Measurements from ENCODE around the gene KHK.

- TF ChIP-seq YY1 (IDR thresholded peaks at IDR 0.05; ENCODE audit: insufficient read depth, insufficient read length) (no peak), SUZ12 (IDR thresholded peaks at IDR 0.05; ENCODE audit: extremely low read depth, insufficient read depth, insufficient read length) (no peak)
Observed at GRCh38 chr2:27059141-27059820, 27.3 kb upstream of the KHK start.
